ENCODE measurements around the gene ZBTB18.
"Not testable (repeated sequence)": the region's sequence is repeated elsewhere in the genome, so short reads cannot be mapped to it uniquely, and the experiment has no call there.

Gene ZBTB18

DNA sequence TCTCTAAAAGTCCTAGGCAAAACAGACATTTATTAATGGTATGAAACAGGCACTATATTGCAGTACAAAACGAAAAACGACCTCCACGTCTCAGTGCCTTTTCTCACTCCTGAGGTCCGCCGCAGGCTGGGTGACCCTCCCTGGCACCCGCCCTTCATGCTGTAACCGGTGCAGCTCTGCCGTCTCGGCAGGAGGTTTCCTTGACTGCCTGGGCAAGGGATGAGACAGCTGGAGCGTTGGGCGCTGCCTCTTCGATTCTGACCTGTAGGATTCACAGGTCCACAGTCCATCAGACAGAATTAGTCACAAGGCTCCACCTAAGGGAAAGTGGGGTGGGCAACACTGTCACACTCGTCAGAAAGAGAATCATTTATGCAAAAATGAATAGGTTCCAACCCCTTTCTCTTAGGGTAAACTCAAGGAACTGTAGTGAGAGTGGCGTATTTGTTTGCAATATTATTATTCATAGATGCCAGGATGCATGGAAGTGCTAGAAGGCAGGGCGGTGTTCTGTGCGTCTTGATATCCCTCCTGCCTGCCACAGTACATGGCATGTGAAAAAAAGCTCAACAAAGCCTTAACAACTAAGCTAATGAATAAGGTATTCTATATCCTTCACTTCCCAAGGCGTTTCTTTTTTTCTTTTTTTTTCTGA, 23.5 kb upstream of the ZBTB18 start:
- Mint-ChIP-seq H3K27ac (no peak overlapping the region), H3K9me3 (no peaks in the 10 kb centered on the region), H3K4me1 (no peaks in the 10 kb centered on the region), H3K4me3 (no peak overlapping the region), H3K36me3 (no peaks in the 10 kb centered on the region), H3K27me3 (no peaks in the 10 kb centered on the region)

DNA sequence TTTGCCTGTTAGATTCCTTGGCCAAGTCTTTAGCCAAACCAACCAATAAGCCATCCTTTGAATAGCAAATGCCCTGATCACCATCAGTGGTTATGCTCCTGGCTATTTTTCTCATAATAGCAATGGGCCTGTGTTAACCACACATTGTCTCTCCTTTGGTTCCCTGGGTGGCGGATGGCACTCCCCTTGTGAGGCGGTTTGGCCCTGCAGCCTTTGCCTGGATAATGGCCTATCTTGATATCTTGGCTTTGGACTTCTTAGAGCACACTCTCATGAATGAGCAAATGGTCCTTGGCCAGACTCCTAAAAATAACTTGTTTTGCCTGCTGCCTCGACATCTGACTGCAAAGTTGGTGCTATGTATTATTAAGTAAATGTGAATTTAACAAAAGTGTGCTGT, 22.4 kb upstream of the ZBTB18 start:
- Mint-ChIP-seq H3K27me3 (peaks cover 3% of the 10 kb centered on the region), H3K27ac (no peak overlapping the region), H3K4me3 (no peak overlapping the region), H3K4me1 (no peaks in the 10 kb centered on the region), H3K36me3 (no peaks in the 10 kb centered on the region), H3K9me3 (no peaks in the 10 kb centered on the region)

DNA sequence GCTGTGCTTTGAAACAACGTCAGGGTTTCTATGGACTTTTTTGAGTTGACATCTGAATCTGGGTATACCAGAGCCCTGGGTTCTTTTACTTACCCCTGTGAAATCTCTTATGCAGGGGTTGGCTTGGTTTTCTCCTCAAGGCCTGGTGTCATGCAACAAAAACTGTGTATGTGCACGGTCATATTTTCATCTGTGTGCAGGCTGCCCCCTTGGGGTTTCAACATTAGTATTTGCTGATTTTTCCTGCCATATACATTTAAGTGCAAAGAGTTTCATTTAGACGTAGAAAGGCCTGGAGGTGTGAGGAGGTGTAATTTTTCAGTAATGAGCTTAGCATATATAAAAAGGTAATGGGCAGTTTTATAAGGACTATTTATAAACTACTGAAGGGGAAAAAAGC, 22.0 kb upstream of the ZBTB18 start:
- Mint-ChIP-seq H3K4me1 (no peaks in the 10 kb centered on the region), H3K27me3 (peaks cover 3% of the 10 kb centered on the region), H3K9me3 (no peaks in the 10 kb centered on the region), H3K4me3 (no peak overlapping the region), H3K27ac (no peak overlapping the region), H3K36me3 (no peaks in the 10 kb centered on the region)

DNA sequence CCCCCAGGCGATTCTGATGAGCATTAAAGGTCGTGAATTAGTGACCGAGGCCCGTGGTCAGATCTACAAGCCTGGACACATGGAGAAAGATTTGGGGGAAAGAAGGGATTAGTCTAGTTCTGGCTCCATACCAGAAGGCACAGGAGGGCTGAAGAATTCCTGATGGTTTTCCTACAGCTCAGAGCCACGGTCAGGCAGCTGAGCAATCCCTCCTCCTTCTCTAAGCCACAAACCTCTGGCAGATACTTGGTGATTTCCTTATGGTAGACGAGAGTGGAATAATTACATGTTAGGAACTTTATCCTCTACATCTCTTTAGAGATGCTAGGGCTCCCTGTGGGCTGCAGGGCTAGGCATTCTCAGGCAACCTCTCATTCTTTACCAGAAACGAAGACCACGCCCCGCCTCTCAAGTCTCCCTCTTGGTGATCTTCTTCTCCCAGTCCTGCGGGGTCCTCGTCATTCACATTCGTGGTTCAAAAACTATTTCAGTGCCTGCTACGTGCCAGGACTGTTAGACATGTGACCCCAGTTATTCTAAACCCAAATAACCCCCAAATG, 20.5 kb upstream of the ZBTB18 start:
- no peak overlapping the region for H3K4me3 Mint-ChIP-seq
- no peaks in the 10 kb centered on the region for H3K36me3 Mint-ChIP-seq
- H3K27ac Mint-ChIP-seq: peak overlapping the region; percentile 30
- no peaks in the 10 kb centered on the region for H3K9me3 Mint-ChIP-seq
- no peaks in the 10 kb centered on the region for H3K4me1 Mint-ChIP-seq
- peaks cover 3% of the 10 kb centered on the region for H3K27me3 Mint-ChIP-seq

DNA sequence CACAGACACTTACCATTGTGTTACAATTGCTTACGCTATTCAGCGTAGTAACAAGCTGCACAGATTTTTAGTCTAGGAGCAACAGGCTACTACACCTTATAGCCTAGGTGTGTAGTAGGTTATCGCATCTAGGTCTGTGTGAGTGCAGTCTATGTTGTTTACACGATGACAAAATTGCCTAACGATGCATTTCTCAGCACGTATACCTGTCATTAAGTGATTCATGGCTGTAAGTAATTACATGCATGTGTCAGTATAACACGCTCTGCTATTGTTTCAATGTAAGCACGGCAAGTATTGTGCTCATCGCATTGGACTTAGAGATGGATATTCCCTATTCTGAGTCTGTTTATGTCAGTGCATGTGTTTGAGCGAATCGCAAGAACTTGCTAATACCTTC, 15.7 kb upstream of the ZBTB18 start:
- Mint-ChIP-seq H3K36me3 (no peaks in the 10 kb centered on the region), H3K27ac (no peak overlapping the region), H3K9me3 (no peaks in the 10 kb centered on the region), H3K4me3 (no peak overlapping the region), H3K27me3 (peaks cover 3% of the 10 kb centered on the region), H3K4me1 (no peaks in the 10 kb centered on the region)

DNA sequence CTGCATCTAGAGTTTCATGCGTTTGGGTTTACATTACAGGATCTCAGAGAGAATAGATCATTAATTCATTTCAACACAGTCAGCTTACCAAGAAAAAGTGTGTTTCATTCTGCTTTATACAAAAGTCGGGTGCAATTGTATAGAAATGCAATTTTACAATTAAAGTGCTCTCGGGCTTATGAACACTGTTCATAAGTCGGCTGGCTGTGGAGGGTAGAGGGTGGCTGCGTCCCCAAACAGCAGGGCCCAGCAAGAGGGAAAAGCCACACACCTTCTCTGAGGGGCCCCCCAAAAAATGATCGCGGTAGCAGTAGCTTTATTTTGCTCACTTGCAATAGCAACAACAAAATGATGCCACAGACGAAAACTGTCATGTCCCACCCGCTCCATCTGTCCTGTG, 13.8 kb upstream of the ZBTB18 start:
- peaks cover 3% of the 10 kb centered on the region for H3K27me3 Mint-ChIP-seq
- no peaks in the 10 kb centered on the region for H3K9me3 Mint-ChIP-seq
- H3K4me1 Mint-ChIP-seq: no peaks in the 10 kb centered on the region
- H3K4me3 Mint-ChIP-seq: no peak overlapping the region
- no peaks in the 10 kb centered on the region for H3K36me3 Mint-ChIP-seq
- H3K27ac Mint-ChIP-seq: no peak overlapping the region

DNA sequence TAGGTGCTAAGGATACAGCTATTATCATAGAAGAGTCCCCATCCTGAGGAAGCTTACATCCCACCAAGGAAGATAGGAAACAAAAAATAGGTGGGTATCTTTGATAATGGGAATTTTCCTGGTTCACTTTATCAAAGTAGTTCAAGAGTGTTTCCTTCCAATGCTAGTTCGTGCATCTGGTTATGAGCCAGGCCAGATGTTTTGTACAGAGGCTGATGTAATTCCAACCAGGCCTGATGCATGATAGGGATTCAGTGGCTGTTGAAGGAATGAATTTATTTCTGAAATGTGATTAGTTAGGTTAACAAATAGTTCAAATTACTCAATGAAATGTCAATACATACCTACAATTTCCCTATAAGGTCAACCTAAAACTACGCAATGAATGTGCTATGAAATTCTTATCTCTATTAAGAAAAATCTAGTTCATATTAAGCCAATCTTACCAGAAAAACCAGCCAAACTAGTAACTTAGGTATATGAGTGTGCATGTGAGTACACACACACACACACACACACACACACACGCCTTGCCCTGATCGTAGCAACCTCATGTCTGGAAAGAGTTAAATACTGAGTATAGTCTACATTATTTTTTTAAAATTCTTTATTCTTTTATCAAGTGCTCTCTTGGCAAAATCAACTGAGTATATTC, 9.5 kb upstream of the ZBTB18 start:
- no peaks in the 10 kb centered on the region for H3K9me3 Mint-ChIP-seq
- no peak overlapping the region for H3K27ac Mint-ChIP-seq
- no peaks in the 10 kb centered on the region for H3K27me3 Mint-ChIP-seq
- H3K36me3 Mint-ChIP-seq: no peaks in the 10 kb centered on the region
- H3K4me3 Mint-ChIP-seq: no peak overlapping the region
- peaks cover 22% of the 10 kb centered on the region for H3K4me1 Mint-ChIP-seq

DNA sequence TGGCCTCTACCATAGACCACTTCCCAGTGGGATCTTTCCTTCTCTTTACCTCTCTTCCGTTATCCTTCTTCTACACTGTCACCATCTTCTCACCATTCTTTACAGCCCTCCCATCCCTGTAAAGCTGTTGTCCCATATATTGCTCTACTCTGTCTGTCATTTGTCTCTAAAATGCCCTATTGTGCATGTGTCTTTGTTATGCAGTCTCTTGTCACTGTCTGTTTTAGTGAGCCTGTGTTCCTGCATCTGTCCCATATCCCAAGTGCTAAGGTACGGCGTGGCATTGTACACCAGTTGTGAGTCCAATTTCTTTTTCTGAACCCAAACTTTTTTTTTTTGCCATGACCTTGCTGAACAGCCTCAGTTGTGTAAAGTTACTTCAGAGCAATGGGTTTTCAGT, 8.8 kb upstream of the ZBTB18 start:
- Mint-ChIP-seq H3K36me3 (no peaks in the 10 kb centered on the region), H3K27ac (no peak overlapping the region), H3K27me3 (no peaks in the 10 kb centered on the region), H3K9me3 (no peaks in the 10 kb centered on the region), H3K4me3 (no peak overlapping the region), H3K4me1 (peaks cover 29% of the 10 kb centered on the region)

DNA sequence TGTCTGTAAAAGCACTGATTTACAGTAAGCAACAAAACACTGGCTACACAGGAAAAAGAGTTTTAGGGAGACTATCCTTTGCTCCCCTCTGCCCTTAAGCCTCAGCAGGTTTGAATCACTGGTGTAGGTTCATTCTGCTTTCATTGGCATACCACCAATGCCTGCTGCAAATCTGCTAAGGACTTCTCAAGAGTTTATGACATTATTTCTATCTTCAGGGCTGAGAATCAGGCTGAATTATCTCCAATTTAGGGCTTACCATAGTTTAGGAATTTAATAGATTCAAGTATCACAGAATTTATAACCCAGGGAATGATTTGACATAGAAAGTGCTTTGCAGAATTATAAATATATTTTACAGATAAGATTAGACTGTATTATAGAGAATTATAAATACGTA, 6.7 kb upstream of the ZBTB18 start:
- no peak overlapping the region for H3K27ac Mint-ChIP-seq
- H3K4me1 Mint-ChIP-seq: peaks cover 30% of the 10 kb centered on the region
- no peak overlapping the region for H3K4me3 Mint-ChIP-seq
- H3K9me3 Mint-ChIP-seq: no peaks in the 10 kb centered on the region
- no peaks in the 10 kb centered on the region for H3K36me3 Mint-ChIP-seq
- H3K27me3 Mint-ChIP-seq: no peaks in the 10 kb centered on the region

DNA sequence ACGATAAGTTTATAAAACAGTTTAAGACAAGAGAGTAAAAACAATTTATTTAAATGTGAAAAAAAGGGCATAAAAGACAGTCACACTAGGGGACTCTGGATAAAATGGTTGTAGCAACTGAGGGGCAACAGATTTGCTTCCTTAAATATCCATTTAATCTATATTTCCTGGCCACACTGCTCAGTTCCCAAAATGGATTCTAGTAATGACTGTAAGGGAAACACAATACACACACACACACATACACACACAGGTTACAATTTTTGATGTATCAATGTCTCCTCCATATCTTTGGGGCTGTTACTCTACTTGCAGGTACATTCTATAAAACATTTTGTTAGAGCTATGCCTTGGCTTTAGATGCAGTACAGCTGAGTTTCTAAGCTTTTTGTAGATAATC, 4.8 kb upstream of the ZBTB18 start:
- H3K27me3 Mint-ChIP-seq: not testable (repeated sequence)

DNA sequence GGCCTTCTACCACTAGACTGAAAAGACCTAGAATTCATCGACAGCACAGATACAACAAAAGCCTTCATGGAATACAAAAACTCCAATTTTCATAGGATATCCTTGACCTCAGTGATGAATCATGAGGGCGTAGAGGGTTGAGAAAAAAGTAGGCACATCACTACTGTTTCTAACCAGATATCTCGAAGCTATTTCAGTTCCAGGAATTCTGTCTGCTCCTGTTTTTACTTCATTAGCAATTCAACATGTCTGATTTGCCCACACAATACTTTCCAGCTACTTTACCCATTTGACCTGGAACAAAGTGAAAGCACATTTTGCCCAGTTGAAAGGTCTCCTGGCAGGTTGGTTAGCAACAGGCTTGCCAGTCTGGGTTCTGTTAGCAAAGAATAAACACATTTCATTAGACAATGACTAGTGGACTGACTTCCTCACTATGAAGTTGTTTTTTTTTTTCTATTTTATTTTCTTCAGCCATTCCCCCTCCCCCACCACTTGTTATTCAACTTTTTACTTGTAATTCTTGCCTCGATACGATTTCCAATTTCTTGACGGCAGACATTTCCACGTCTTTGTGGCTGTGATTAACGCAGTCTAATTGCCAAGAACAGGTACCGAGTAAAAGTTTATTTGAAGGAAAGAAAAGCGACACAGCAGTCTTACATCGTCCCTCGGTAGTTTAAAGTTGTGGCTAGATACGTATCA, 4.0 kb upstream of the ZBTB18 start:
- peak overlapping the region; percentile 97 for H3K4me3 Mint-ChIP-seq
- peak overlapping the region; percentile 96 for H3K27ac Mint-ChIP-seq
- H3K36me3 Mint-ChIP-seq: no peaks in the 10 kb centered on the region
- H3K4me1 Mint-ChIP-seq: peaks cover 30% of the 10 kb centered on the region
- no peaks in the 10 kb centered on the region for H3K9me3 Mint-ChIP-seq
- H3K27me3 Mint-ChIP-seq: no peaks in the 10 kb centered on the region

More for the DNA sequence above, 4.8 kb upstream of the ZBTB18 start:
- not testable (repeated sequence) for H3K9me3 Mint-ChIP-seq, H3K36me3 Mint-ChIP-seq, H3K4me3 Mint-ChIP-seq
- Mint-ChIP-seq H3K27ac (peak overlapping the region; percentile 96), H3K4me1 (peaks cover 30% of the 10 kb centered on the region)

DNA sequence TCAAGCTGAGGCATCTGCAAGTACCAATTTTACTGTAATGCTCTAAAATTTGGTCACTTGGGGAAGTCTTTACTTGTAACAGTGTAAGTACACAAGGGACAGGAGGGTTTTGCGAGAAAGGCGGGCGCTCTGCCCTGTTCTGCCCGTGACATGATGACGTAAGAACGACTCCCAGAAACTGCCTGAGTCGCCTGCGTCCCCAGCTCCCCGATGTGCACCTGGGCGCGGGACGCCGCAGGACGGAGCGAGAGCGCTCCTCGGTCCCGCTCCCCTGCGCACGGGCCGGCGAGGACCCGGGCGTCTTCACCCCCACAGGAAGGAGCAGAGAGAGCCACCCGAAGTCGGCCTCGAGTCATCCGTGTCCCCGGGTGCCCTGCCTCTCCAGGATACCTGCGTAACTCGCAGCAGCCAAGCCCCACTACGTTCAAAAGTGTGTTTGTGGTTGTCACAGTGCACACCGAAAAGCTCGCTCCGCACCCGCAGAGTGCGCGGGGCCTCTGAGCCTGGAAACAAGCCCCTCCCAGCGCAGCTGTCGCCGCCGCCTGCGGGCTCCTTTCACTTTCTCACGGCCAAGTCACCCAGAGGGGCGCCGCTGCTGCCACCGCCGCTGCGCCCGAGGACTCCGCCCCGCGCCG, 3.3 kb upstream of the ZBTB18 start:
- Mint-ChIP-seq H3K36me3 (no peaks in the 10 kb centered on the region), H3K4me1 (peaks cover 30% of the 10 kb centered on the region), H3K4me3 (peak overlapping the region; percentile 97), H3K27ac (peak overlapping the region; percentile 96), H3K9me3 (no peaks in the 10 kb centered on the region), H3K27me3 (no peaks in the 10 kb centered on the region)

DNA sequence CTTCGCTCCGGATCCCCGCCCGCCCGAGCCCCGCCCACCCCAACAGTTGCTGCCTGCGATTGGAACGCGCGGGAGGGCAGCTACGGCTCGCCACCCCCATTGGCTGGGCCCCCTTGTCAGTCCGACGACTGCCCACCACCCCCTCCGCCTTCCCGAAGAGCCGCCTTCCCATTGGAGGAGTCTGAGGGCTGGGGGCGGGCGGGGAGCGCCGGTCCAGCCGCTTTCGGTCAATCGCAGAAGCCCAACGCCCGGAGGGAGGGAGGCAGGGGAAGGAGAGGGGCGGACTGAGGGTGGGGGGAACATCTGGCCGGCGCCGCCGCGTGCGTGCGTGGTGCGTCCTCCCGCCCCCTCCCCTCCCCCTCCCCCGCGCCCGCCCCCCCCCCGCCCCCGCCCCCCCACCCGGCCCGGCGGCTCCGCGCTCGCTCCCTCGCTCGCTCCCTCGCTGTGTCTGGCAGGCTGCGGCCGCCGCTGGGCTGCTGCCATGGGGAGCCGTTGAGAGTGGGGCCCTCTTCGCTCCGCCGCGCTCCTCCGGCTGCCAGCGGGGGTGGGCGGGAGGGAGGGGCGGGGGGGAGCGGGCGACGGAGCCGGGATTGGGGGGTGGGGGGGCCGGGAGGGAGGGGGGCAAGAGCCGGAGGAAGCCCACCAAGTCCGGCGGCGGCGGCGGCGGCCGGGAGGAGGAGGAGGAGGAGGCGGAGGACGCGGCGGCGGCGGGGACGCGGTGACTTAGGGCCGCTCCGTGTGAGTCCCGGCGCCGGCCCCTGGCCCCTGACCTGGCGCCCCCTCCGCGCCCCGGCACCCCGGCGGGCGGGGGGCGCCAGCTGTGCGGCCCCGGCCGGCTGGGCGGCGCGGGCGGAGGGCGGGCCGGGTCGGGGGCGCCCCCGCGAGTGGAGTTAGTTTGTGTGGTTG, 2.6 kb upstream of the ZBTB18 start:
- Mint-ChIP-seq H3K36me3 (no peaks in the 10 kb centered on the region), H3K4me1 (peaks cover 30% of the 10 kb centered on the region), H3K9me3 (no peaks in the 10 kb centered on the region), H3K27me3 (no peaks in the 10 kb centered on the region), H3K27ac (peak overlapping the region; percentile 96), H3K4me3 (peak overlapping the region; percentile 97)

DNA sequence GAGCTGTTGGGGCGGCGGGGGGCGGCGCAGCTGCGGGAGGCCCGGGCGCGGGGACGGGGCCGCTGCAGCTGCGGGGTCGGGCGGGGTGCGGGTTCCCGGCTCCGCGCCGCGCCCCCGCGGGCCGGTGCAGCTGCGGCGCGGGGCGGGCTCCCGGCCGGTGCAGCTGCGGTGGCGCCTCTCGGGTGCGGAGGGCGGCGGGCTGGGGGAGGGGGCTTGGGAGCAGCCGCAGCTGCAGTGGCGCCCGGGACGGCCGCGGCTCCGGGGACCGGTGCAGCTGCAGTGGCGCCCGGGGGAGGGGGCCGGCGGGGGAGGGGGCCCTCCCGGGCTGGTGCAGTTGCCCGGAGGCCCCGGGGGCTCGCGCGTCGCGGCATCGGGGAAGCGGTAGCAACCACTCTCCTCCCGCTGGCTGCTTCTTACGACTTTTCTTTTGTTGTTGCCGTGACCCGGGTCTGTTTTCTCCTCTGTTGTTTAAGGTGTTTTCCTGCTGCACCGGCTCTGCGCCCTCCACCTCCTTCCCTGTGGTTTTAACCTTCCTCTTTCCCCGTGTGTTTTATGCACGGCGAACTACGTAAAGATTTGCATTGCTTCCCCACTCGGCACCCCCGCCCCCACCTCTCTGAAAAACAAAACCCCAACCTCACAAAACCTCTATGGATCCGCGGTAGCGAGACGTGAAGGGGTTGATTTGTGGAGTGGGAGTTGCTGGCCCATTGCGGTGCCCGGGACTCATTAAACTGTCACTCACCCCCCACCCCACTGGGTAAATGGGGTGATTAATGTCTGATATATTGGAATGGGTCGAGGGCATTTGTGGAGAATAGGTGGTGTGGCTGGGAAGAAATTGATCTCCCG, 1.7 kb upstream of the ZBTB18 start:
- peak overlapping the region; percentile 95 for H3K4me3 Mint-ChIP-seq
- H3K36me3 Mint-ChIP-seq: no peaks in the 10 kb centered on the region
- no peaks in the 10 kb centered on the region for H3K27me3 Mint-ChIP-seq
- H3K4me1 Mint-ChIP-seq: peaks cover 26% of the 10 kb centered on the region
- no peaks in the 10 kb centered on the region for H3K9me3 Mint-ChIP-seq
- H3K27ac Mint-ChIP-seq: peak overlapping the region; percentile 94
